ENCODE results near the gene USP53. TPM values are rescaled to one million over a fixed set of nuclear protein-coding genes. Genes with fewer than 3 reads are reported as not detected.

Gene USP53
- total RNA-seq, 1 experiment from 2014 or later = 31.0 TPM

Other genes starting within 250 kb of the USP53 start
- not detected in 2 replicates for gene MYOZ2, start 76.9 kb upstream of the USP53 start, total RNA-seq (2022)
- not detected in 2 replicates for gene FABP2, start 109.4 kb downstream of the USP53 start, total RNA-seq (2022)